H1 (cell line): Measurements from ENCODE around the gene SLC25A48. TPM values are rescaled to one million over a fixed set of nuclear protein-coding genes. Genes with fewer than 3 reads are reported as not detected.

Source experiments
- CTBP2 ChIP-seq: IDR thresholded peaks from 2 replicates; pipeline ENCODE4 v1.7.0; 2011; ENCODE audit warnings: borderline replicate concordance, mild to moderate bottlenecking, moderate library complexity, mixed read lengths, low read length; ENCODE audit not compliant: insufficient read depth, insufficient read length
- TAF7 ChIP-seq: optimal IDR thresholded peaks from 2 replicates; pipeline ENCODE3; 2011; ENCODE audit warnings: low read depth, mild to moderate bottlenecking, inconsistent platforms, low read length, moderate library complexity, borderline replicate concordance
- ZNF274 ChIP-seq: IDR thresholded peaks from 2 replicates; pipeline ENCODE4 v1.7.0; 2012; ENCODE audit warnings: low read length, borderline replicate concordance; ENCODE audit errors: extremely low read depth
- polyA plus RNA-seq, 7 experiments: library from polyadenylated mRNA; depleted of rRNA in 3 of 7; stranded (reverse) in 5 of 7; unstranded in 2 of 7; fragments of >200 nt in 5 of 7; fragments of 200-250 nt in 2 of 7; gene quantifications; 1 replicate in 5 of 7; 2 replicates in 1 of 7; 4 replicates in 1 of 7; pipeline versions ENCODE4 v1.2.1 to v1.2.3, GENCODE V29; 2011 to 2013; ENCODE audit warnings: missing spikeins in 2 of 7, mixed read lengths in 2 of 7
- total RNA-seq: library from RNA; stranded (reverse); fragmentation: NEBNext Ultra II Directional; extraction: Animal tissue kit (Norgen Biotek cat#: 25700); gene quantifications from 2 replicates; pipeline ENCODE4 v1.2.1, GENCODE V29; 2021

SLC25A48 gene
- total and polyA plus RNA-seq, 2 of the 8 experiments (the other 6 are each of a cell fraction or from before 2014, with no cell fraction given): 1.3 to 1.8 TPM

DNA sequence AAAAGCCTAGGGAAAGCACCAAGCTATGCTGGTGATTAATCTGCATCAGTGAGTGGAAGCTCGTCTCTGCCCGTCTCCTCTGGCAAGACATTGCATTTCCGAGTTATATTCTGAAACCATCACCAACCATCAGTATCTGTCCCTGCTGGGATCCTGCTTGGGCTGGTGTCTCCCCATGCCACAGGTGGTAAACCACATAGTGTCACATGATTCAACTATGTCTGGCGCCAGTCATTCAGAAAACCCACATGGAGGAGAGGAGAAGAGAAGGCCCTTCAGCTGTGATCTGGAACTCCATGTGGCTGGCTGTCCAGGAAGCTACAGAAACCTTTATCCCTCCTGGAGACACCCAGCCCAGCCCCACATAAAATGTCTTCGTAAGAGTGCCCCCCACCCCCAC, 56.4 kb downstream of the SLC25A48 start (continued):
- TF ChIP-seq CTBP2 (no peak), TAF7 (no peak), ZNF274 (no peak)
